Upper lobe of left lung (tissue), 6 donors: Measurements from ENCODE around the gene MYADML2. TPM values are rescaled to one million over a fixed set of nuclear protein-coding genes. Genes with fewer than 3 reads are reported as not detected.

Source experiments
- ATAC-seq, 2 donors: fragments of 200-7000 bp; cut with Tn5 transposase; one replicate each; pipeline ENCODE4 v1.9.1; 2022; ENCODE audit warnings: mild to moderate bottlenecking in 2 of 2, moderate library complexity in 2 of 2; ENCODE audit not compliant: low FRiP score in 2 of 2
- DNase-seq, 2 donors: peaks; one replicate each; pipeline ENCODE4 v3.0.0-alpha.2; 2019 to 2020
- H3K27ac ChIP-seq, 4 donors: fragments of 200-600 bp; sonication (generic); one replicate each; pipeline ENCODE4 v1.5.1; 2016 to 2019
- H3K27me3 ChIP-seq, 4 donors: fragments of 200-600 bp; sonication (generic); one replicate each; pipeline ENCODE4 v1.5.1; 2017 to 2019
- H3K36me3 ChIP-seq, 4 donors: fragments of 200-600 bp; sonication (generic); one replicate each; pipeline ENCODE4 v1.5.1; 2016 to 2019
- H3K4me1 ChIP-seq, 4 donors: fragments of 200-600 bp; sonication (generic); one replicate each; pipeline ENCODE4 v1.5.1; 2018 to 2019
- H3K4me3 ChIP-seq, 4 donors: fragments of 200-600 bp; sonication (generic); one replicate each; pipeline ENCODE4 v1.5.1; 2017 to 2019; ENCODE audit warnings: mild to moderate bottlenecking in 2 of 4, moderate library complexity in 1 of 4
- H3K9me3 ChIP-seq, 4 donors: fragments of 200-600 bp; sonication (generic); one replicate each; pipeline ENCODE4 v1.5.1; 2018 to 2019
- CTCF ChIP-seq, 6 experiments: fragments of 450-650 bp in 4 of 6; fragments of 200-600 bp in 2 of 6; sonication (generic) in 2 of 6; IDR thresholded peaks; one replicate each; pipeline ENCODE4 v1.5.1; 2016 to 2019; ENCODE audit warnings: antibody characterized with exemption in 6 of 6
- EP300 ChIP-seq, 4 donors: sonication (generic); formaldehyde crosslinking; IDR thresholded peaks; one replicate each; pipeline ENCODE4 v1.5.1; 2017; ENCODE audit warnings: antibody characterized with exemption in 4 of 4, control low read depth in 2 of 4
- POLR2A ChIP-seq, 4 donors: fragments of 450-650 bp; IDR thresholded peaks; one replicate each; pipeline ENCODE4 v1.5.1; 2016 to 2017; ENCODE audit warnings: antibody characterized with exemption in 4 of 4, mild to moderate bottlenecking in 2 of 4
- POLR2AphosphoS5 ChIP-seq, 2 donors: sonication (generic); formaldehyde crosslinking; IDR thresholded peaks; one replicate each; pipeline ENCODE4 v1.5.1; 2017; ENCODE audit warnings: antibody characterized with exemption in 2 of 2
- WGBS, 2 donors: methylation state at CpG; one replicate each; pipeline ENCODE4 v1.1.5; 2017 to 2018; 5-methylcytosine and 5-hydroxymethylcytosine counted together
- total RNA-seq, 6 donors: library from RNA; depleted of rRNA in 4 of 6; stranded (reverse); fragments of >200 nt in 4 of 6; gene quantifications; one replicate each; pipeline versions ENCODE4 v1.1.0 to v1.2.1, GENCODE V29; 2016 to 2021
- donor health status: DM: no; HTN: no; CAD: no; lungs with moderate emphysema.
- donor health status: DM: no; HTN: yes; CAD: no; lungs with severe emphysema.

The MYADML2 gene
- total RNA-seq, 6 donors from 2014 or later: not detected

GRCh38 chr17:81917565-81918332, 29.3 kb downstream of the MYADML2 start, which contains the start of gene SIRT7:
Gene SIRT7 (minus strand): TSS chr17:81918176. CDS start chr17:81918131, 45 bp downstream.
- Histone ChIP-seq H3K36me3 (peaks cover 17 to 67% (median 53%) of the 10 kb centered on the region in 4 donors), H3K4me1 (peaks cover 17 to 64% (median 31%) of the 10 kb centered on the region in 4 donors), H3K9me3 (no peaks in the 10 kb centered on the region), H3K4me3 (peak within 1 kb of the TSS; percentile 74 to 98 (median 96)), H3K27me3 (no peaks in the 10 kb centered on the region), H3K27ac (peak within 1 kb of the TSS; percentile 49 to 87 (median 78))
- 0 to 2% methylated on average over 18 to 58 of the region's 94 CpGs for WGBS, 2 donors
- DNase-seq (peak; percentile 70 to 96), ATAC-seq (peak; percentile 61 to 86)
- TF ChIP-seq EP300 (IDR thresholded peaks at IDR 0.05) (no peak), POLR2A (IDR thresholded peaks at IDR 0.05) (peak in 3 of 4 donors; percentile 44 to 88 (median 58)), CTCF (IDR thresholded peaks at IDR 0.05) (no peak), POLR2AphosphoS5 (IDR thresholded peaks at IDR 0.05) (peak; percentile 73 to 74)

GRCh38 chr17:81916234-81917001, 30.6 kb downstream of the MYADML2 start:
- peaks cover 10 to 65% (median 51%) of the 10 kb centered on the region in 4 donors for H3K36me3 ChIP-seq
- peaks cover 14 to 62% (median 28%) of the 10 kb centered on the region in 4 donors for H3K4me1 ChIP-seq
- H3K9me3 ChIP-seq: no peaks in the 10 kb centered on the region
- no peak for TF ChIP-seq POLR2A (IDR thresholded peaks at IDR 0.05)
- 73 to 79% methylated on average over 20 to 21 of the region's 21 CpGs for WGBS, 2 donors
- H3K27ac ChIP-seq: peak overlapping the region in 1 of 4 donors; percentile 8
- DNase-seq (no peak), ATAC-seq (peak in 1 of 2 donors; percentile 46)
- no peaks in the 10 kb centered on the region for H3K27me3 ChIP-seq
- peak overlapping the region in 2 of 4 donors; percentile 95 to 98 for H3K4me3 ChIP-seq

GRCh38 chr17:81915331-81915730, 31.7 kb downstream of the MYADML2 start:
- peak in 1 of 2 donors; percentile 58 for DNase-seq
- TF ChIP-seq CTCF (IDR thresholded peaks at IDR 0.05) (no peak), POLR2AphosphoS5 (IDR thresholded peaks at IDR 0.05) (no peak), EP300 (IDR thresholded peaks at IDR 0.05) (no peak), POLR2A (IDR thresholded peaks at IDR 0.05) (no peak)

GRCh38 chr17:81914103-81914850, 32.8 kb downstream of the MYADML2 start:
- no peak for ATAC-seq
- H3K4me1 ChIP-seq: peaks cover 21 to 58% (median 35%) of the 10 kb centered on the region in 4 donors

More at GRCh38 chr17:81915331-81915730, 31.7 kb downstream of the MYADML2 start:
- Histone ChIP-seq H3K4me1 (peaks cover 16 to 60% (median 28%) of the 10 kb centered on the region in 4 donors), H3K27me3 (no peaks in the 10 kb centered on the region), H3K36me3 (peaks cover 10 to 55% (median 46%) of the 10 kb centered on the region in 4 donors), H3K27ac (no peak overlapping the region), H3K4me3 (no peak overlapping the region), H3K9me3 (no peaks in the 10 kb centered on the region)
- 96 to 97% methylated on average over 7 to 10 of the region's 12 CpGs for WGBS, 2 donors
- no peak for ATAC-seq

More at GRCh38 chr17:81914103-81914850, 32.8 kb downstream of the MYADML2 start:
- TF ChIP-seq EP300 (IDR thresholded peaks at IDR 0.05) (no peak), CTCF (IDR thresholded peaks at IDR 0.05) (no peak), POLR2AphosphoS5 (IDR thresholded peaks at IDR 0.05) (no peak), POLR2A (IDR thresholded peaks at IDR 0.05) (no peak)
- Histone ChIP-seq H3K4me3 (no peak overlapping the region), H3K27me3 (no peaks in the 10 kb centered on the region), H3K27ac (no peak overlapping the region), H3K36me3 (peaks cover 10 to 48% (median 42%) of the 10 kb centered on the region in 4 donors), H3K9me3 (no peaks in the 10 kb centered on the region)
- WGBS, 2 donors: 95 to 97% methylated on average over 11 to 32 of the region's 36 CpGs
- peak in 1 of 2 donors; percentile 81 for DNase-seq
